Skeletal muscle tissue (tissue), 4 donors: ENCODE measurements around the gene SALL3. TPM values are rescaled to one million over a fixed set of nuclear protein-coding genes. Genes with fewer than 3 reads are reported as not detected.
"Not testable (repeated sequence)": the region's sequence is repeated elsewhere in the genome, so short reads cannot be mapped to it uniquely, and the experiment has no call there.

Source experiments
- H3K27ac ChIP-seq: one replicate; pipeline ENCODE4 v1.7.0; 2013; ENCODE audit warnings: mild to moderate bottlenecking, low read depth, low read length, inconsistent platforms
- H3K27me3 ChIP-seq, 3 donors: one replicate each; pipeline ENCODE4 v1.7.0; 2013; ENCODE audit warnings: low read length in 3 of 3; ENCODE audit not compliant: control insufficient read depth in 3 of 3, insufficient read depth in 3 of 3
- H3K36me3 ChIP-seq, 3 donors: one replicate each; pipeline ENCODE4 v1.7.0; 2013; ENCODE audit warnings: low read length in 3 of 3; ENCODE audit not compliant: control insufficient read depth in 3 of 3, insufficient read depth in 3 of 3
- H3K4me1 ChIP-seq, 3 donors: one replicate each; pipeline ENCODE4 v1.7.0; 2013; ENCODE audit warnings: low read length in 3 of 3, mild to moderate bottlenecking in 3 of 3; ENCODE audit not compliant: control insufficient read depth in 3 of 3, insufficient read depth in 3 of 3
- H3K4me3 ChIP-seq, 3 donors: one replicate each; pipeline ENCODE4 v1.7.0; 2013; ENCODE audit warnings: low read length in 3 of 3
- H3K9ac ChIP-seq, 3 donors: one replicate each; pipeline ENCODE4 v1.7.0; 2013; ENCODE audit warnings: low read length in 3 of 3, mild to moderate bottlenecking in 3 of 3, moderate library complexity in 2 of 3, low read depth in 1 of 3
- H3K9me3 ChIP-seq, 3 donors: one replicate each; pipeline ENCODE4 v1.7.0; 2013; ENCODE audit warnings: low read length in 3 of 3; ENCODE audit not compliant: control insufficient read depth in 3 of 3
- total RNA-seq: library from RNA; depleted of rRNA; stranded (reverse); fragments of >200 nt; gene quantifications from one replicate; pipeline ENCODE4 v1.2.3, GENCODE V29; 2014
- donor health status: Osteomylitis.

The SALL3 gene
- total RNA-seq, 1 donor from 2014 or later = not detected

DNA sequence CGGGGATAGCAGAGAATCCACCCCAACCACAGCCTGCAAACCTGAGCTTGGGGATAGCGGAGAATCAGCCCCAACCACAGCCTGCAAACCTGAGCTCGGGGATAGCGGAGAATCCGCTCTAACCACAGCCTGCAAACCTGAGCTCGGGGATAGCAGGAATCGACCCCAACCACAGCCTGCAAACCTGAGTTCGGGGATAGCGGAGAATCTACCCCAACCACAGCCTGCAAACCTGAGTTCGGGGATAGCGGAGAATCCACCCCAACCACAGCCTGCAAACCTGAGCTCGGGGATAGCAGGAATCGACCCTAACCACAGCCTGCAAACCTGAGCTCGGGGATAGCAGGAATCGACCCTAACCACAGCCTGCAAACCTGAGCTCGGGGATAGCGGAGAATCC lies 37.4 kb upstream of the SALL3 start:
- not testable (repeated sequence) for H3K9me3 ChIP-seq, H3K9ac ChIP-seq, H3K27me3 ChIP-seq, H3K36me3 ChIP-seq, H3K4me1 ChIP-seq, H3K27ac ChIP-seq, H3K4me3 ChIP-seq

- H3K4me3 ChIP-seq = no peak overlapping the region
- no peak overlapping the region for H3K9ac ChIP-seq
- H3K27ac ChIP-seq = no peak overlapping the region
- H3K36me3 ChIP-seq = no peaks in the 10 kb centered on the region
- no peaks in the 10 kb centered on the region for H3K9me3 ChIP-seq
- no peaks in the 10 kb centered on the region for H3K4me1 ChIP-seq
- peaks cover 0 to 18% (median 0%) of the 10 kb centered on the region in 3 donors for H3K27me3 ChIP-seq
Observed at GRCh38 chr18:78945628-78946027, 34.0 kb upstream of the SALL3 start.

DNA sequence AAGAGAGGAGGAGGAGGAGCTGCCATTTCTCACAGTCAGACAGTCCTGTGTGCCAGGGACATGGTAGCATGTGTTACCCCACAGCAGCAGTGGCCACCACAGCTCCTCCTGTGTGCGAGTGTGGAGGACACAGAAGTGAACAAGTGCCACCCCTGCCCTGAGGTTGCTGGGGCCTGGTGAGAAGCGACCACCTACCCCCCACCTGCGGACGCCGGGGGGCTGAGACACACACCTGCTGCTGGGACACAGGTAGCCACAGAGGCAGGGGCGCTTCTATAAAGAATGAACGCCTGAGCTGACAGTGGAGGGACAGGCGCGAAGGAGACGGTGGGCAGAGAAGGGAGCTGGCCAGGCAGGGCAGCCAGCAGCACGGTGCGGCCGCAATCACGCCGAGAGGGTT lies 32.3 kb upstream of the SALL3 start:
- no peak overlapping the region for H3K27ac ChIP-seq
- H3K27me3 ChIP-seq = peaks cover 0 to 18% (median 0%) of the 10 kb centered on the region in 3 donors

DNA sequence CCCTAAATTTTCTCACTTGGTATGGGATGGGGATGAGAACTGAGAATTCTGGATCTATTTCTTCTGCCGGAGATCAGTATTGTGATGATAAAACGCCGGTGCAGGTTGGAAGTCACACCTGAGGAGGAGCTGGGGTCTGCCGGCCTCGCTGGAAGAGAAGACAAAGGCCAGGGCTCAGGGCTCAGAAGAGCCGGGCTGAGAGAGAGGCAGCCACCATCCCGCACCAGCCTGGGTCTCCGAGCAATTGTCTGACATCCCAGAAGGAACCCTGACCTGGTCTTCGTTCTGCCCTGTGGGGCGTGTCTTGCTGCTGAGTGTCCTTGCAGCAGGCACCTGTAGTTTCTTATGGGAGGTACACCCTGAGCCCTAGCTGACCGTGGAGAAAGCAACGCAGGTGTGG lies 31.4 kb upstream of the SALL3 start:
- peaks cover 0 to 18% (median 0%) of the 10 kb centered on the region in 3 donors for H3K27me3 ChIP-seq
- no peak overlapping the region for H3K9ac ChIP-seq
- no peak overlapping the region for H3K27ac ChIP-seq
- no peaks in the 10 kb centered on the region for H3K36me3 ChIP-seq
- peaks cover 0 to 4% (median 0%) of the 10 kb centered on the region in 3 donors for H3K9me3 ChIP-seq
- no peak overlapping the region for H3K4me3 ChIP-seq
- H3K4me1 ChIP-seq = no peaks in the 10 kb centered on the region

More for the DNA sequence above, 32.3 kb upstream of the SALL3 start:
- H3K9ac ChIP-seq = no peak overlapping the region
- H3K4me1 ChIP-seq = no peaks in the 10 kb centered on the region
- H3K36me3 ChIP-seq = no peaks in the 10 kb centered on the region
- H3K9me3 ChIP-seq = peaks cover 0 to 4% (median 0%) of the 10 kb centered on the region in 3 donors
- H3K4me3 ChIP-seq = no peak overlapping the region

GRCh38 chr18:78948707-78949106 lies 30.9 kb upstream of the SALL3 start:
- Histone ChIP-seq H3K9ac (no peak overlapping the region), H3K36me3 (no peaks in the 10 kb centered on the region), H3K27ac (no peak overlapping the region), H3K27me3 (peaks cover 0 to 16% (median 0%) of the 10 kb centered on the region in 3 donors), H3K9me3 (peaks cover 0 to 4% (median 0%) of the 10 kb centered on the region in 3 donors), H3K4me3 (no peak overlapping the region), H3K4me1 (no peaks in the 10 kb centered on the region)

DNA sequence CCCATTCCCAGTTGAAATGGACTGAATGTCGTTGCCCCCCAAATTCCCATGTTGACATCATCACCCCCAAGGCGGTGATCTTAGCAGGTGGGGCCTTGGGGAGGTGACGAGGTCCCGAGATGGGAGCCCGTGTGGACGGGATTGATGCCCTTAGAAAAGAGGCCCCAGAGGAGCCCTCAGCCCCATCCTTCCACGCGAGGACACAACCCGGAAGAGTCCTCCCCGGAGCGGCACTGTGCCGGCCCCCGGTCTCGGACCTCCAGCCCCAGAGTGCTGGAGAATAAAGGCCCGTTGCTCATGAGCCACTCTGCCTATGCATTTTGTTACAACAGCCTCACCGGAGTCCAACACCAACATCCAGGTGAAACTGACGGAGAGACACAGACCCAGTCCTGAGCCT lies 30.4 kb upstream of the SALL3 start:
- Histone ChIP-seq H3K27me3 (peaks cover 0 to 15% (median 0%) of the 10 kb centered on the region in 3 donors), H3K27ac (no peak overlapping the region), H3K9me3 (peaks cover 0 to 4% (median 0%) of the 10 kb centered on the region in 3 donors), H3K4me3 (no peak overlapping the region), H3K36me3 (no peaks in the 10 kb centered on the region), H3K9ac (no peak overlapping the region), H3K4me1 (no peaks in the 10 kb centered on the region)

- Histone ChIP-seq H3K27ac (no peak overlapping the region), H3K36me3 (no peaks in the 10 kb centered on the region), H3K27me3 (peaks cover 0 to 15% (median 0%) of the 10 kb centered on the region in 3 donors), H3K9ac (no peak overlapping the region), H3K4me1 (no peaks in the 10 kb centered on the region), H3K4me3 (no peak overlapping the region), H3K9me3 (peaks cover 0 to 4% (median 2%) of the 10 kb centered on the region in 3 donors)
Observed at GRCh38 chr18:78950386-78950785, 29.2 kb upstream of the SALL3 start.

- peaks cover 0 to 4% (median 2%) of the 10 kb centered on the region in 3 donors for H3K9me3 ChIP-seq
- H3K4me3 ChIP-seq = no peak overlapping the region
- H3K9ac ChIP-seq = no peak overlapping the region
- H3K36me3 ChIP-seq = no peaks in the 10 kb centered on the region
- peaks cover 0 to 5% (median 0%) of the 10 kb centered on the region in 3 donors for H3K27me3 ChIP-seq
- no peak overlapping the region for H3K27ac ChIP-seq
- H3K4me1 ChIP-seq = no peaks in the 10 kb centered on the region
Observed at GRCh38 chr18:78953566-78953965, 26.1 kb upstream of the SALL3 start.

- Histone ChIP-seq H3K4me3 (no peak overlapping the region), H3K9me3 (peaks cover 0 to 4% (median 2%) of the 10 kb centered on the region in 3 donors), H3K27ac (no peak overlapping the region), H3K9ac (no peak overlapping the region), H3K27me3 (no peaks in the 10 kb centered on the region), H3K4me1 (no peaks in the 10 kb centered on the region), H3K36me3 (no peaks in the 10 kb centered on the region)
Observed at GRCh38 chr18:78955051-78955450, 24.6 kb upstream of the SALL3 start.

- Histone ChIP-seq H3K4me3 (no peak overlapping the region), H3K9ac (no peak overlapping the region), H3K36me3 (no peaks in the 10 kb centered on the region), H3K27me3 (no peaks in the 10 kb centered on the region), H3K4me1 (no peaks in the 10 kb centered on the region), H3K9me3 (peaks cover 0 to 2% (median 0%) of the 10 kb centered on the region in 3 donors), H3K27ac (no peak overlapping the region)
Observed at GRCh38 chr18:78957140-78957539, 22.5 kb upstream of the SALL3 start.
